ENCODE results near the gene NXPH2. TPM values are rescaled to one million over a fixed set of nuclear protein-coding genes. Genes with fewer than 3 reads are reported as not detected.

NXPH2 gene
- polyA plus RNA-seq, 4 donors, result 2.5 to 5.9 (median 5.5) TPM

GRCh38 chr2:138640921-138641676 is 139.1 kb downstream of the NXPH2 start:
- DNase-seq (ENCODE audit: low read depth in 4 of 4, low spot score in 3 of 4), result no peak

GRCh38 chr2:138637686-138638085 is 142.5 kb downstream of the NXPH2 start:
- no peak for DNase-seq (ENCODE audit: low read depth in 4 of 4, low spot score in 3 of 4)

DNA sequence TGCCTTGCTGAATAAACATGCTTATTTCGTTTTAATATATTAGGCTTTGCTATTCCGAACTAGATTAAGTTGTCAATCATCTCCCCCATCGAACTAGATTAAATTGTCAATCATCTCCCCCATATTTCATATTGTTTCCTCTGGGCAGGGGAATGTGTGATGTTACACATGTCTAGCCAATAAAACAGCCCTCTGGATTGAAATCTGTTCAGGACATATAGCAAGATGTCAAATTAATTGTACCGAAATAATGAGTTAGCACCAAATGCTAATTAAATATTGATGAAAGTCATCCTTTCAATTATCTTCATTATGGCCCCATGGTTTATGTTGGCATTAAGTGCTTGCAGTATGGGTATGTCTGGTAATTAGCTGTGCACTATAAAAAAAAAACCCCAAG is 143.1 kb downstream of the NXPH2 start:
- DNase-seq (ENCODE audit: low read depth in 4 of 4, low spot score in 3 of 4), result no peak

- no peak for DNase-seq (ENCODE audit: low read depth in 4 of 4, low spot score in 3 of 4)
Measured at GRCh38 chr2:138633049-138633448, 147.1 kb downstream of the NXPH2 start.

DNA sequence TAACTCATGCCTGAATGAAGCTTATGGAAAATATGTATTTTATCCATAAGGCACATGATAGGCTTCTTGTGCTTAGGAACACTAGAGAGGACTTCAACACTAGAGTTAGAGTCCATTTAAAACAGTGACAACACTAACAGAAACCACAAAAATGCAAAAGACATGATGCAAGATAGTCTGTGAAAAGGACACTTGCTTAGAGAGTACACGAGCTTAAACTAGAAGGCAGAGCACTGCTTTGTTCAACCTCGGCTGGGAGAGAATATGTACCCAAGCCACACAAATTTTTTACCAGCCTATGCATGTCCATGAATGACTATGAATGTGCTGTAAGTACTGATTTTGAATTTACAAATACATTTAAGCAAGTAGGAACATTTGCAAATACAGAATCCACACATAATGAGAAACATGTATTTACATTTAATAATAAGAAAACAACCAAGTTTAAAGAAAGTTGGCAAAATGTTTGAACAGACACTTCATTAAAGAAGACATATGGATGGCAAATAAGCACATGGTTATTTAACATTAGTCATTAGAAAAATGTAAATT is 148.0 kb downstream of the NXPH2 start:
- DNase-seq (ENCODE audit: low read depth in 4 of 4, low spot score in 3 of 4), result no peak

GRCh38 chr2:138630164-138630563 is 150.0 kb downstream of the NXPH2 start:
- DNase-seq (ENCODE audit: low read depth in 4 of 4, low spot score in 3 of 4), result no peak

DNA sequence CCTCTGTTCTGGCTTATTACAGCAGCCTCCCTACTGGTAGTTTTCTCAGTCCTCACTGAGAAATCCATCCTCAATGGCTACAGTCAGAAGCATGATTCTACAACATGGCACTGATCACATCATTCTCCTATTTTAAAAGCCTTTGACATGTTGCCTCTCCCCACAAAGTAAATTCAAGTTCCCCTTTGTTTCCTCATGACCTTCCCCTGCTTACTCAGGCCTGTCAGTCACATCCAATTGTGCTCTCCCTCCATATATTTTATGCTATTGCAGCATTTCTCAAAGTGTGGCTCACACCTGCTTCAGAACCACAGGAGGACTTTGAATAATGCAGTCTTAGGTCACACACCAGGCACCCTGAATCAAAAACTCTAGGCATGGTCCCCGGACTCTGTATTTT is 154.0 kb downstream of the NXPH2 start:
- DNase-seq (ENCODE audit: low read depth in 4 of 4, low spot score in 3 of 4), result no peak

GRCh38 chr2:138622613-138623012 is 157.6 kb downstream of the NXPH2 start:
- DNase-seq (ENCODE audit: low read depth in 4 of 4, low spot score in 3 of 4), result no peak

GRCh38 chr2:138621139-138621538 is 159.1 kb downstream of the NXPH2 start:
- DNase-seq (ENCODE audit: low read depth in 4 of 4, low spot score in 3 of 4), result no peak

DNA sequence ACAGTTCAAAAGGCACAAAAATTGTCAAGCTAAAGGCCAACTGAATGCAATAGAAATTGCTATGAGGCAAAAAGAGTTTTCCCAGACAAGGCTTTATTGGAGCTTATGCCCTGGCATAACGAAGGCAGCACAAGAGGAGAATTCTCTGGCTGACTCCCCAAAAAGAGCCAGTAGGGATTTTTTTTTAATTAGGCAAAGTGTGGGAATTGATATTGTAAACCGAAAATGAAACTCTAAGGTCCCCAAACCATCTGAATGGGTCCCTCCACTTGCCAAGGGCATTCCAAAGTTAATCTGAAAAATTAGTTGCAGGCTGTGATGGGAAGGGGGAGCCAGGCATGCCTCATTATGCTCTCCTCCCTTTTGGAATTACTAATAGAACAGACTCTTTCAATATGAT is 159.8 kb downstream of the NXPH2 start:
- no peak for DNase-seq (ENCODE audit: low read depth in 4 of 4, low spot score in 3 of 4)

Data from left renal pelvis (tissue), 4 donors.